C4-2B (cell line): ENCODE data around the gene SPRR2D.

Experiments used
- H3K27ac ChIP-seq: fragments of 450-650 bp; 2 replicates; pipeline ENCODE4 v1.5.1; 2017
- ZFX ChIP-seq: fragments of 450-650 bp; IDR thresholded peaks from 2 replicates; pipeline ENCODE4 v1.6.1; 2017
- TF ChIP-seq, protein P1 (sequence below): fragments of 450-650 bp; conservative IDR thresholded peaks from 2 replicates; pipeline ENCODE4 v1.5.1; 2017; ENCODE audit warnings: mild to moderate bottlenecking

The SPRR2D gene

DNA sequence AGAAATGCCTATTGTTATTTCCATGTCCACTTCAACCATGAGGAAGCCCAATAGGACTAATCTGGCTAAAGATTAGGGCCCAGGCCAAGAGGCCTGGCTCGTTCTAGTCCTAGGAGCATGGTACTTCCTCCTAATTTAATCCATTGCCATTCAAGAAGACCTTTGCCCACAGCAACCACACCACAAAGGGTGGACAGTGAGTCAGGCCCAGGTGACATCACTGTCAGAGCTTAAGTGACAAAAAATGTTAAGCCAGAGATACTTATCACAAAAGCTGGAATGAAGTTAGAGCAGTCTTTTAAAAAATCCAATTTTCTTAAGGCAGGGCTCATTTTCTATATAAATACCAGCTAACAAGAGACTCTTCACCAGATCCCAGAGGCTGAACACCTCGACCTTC, 39.5 kb downstream of the SPRR2D start, which contains the start of gene SPRR3:
TSS of gene SPRR3 (plus strand) at position 368 of the 400 bp plus-strand sequence. CDS start 1,272 bp downstream, outside the sequence.
- TF ChIP-seq ZFX: no peak
- no peak within 1 kb of the TSS for H3K27ac ChIP-seq

DNA sequence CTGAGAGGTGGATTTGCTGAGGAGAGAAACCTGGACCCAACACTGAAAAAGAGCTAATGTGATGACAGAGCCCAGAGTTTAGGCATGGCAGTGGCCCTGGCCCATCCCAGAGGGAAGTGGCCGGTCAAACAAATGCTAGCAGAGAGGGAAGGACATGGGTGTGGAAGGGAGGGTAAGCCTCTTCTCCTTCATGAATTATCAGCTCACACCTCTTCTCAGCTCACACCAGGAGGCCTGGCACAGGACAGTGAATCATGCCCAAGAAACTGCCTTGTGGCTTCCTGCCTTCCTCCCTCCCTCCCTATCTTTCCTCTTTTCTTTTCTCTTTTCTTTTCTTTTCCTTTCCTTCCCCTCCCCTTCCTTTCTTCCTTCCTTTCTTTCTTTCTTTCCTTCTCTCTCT, 40.6 kb downstream of the SPRR2D start:
- no peak for TF ChIP-seq ZFX
- TF ChIP-seq, protein P1, sequence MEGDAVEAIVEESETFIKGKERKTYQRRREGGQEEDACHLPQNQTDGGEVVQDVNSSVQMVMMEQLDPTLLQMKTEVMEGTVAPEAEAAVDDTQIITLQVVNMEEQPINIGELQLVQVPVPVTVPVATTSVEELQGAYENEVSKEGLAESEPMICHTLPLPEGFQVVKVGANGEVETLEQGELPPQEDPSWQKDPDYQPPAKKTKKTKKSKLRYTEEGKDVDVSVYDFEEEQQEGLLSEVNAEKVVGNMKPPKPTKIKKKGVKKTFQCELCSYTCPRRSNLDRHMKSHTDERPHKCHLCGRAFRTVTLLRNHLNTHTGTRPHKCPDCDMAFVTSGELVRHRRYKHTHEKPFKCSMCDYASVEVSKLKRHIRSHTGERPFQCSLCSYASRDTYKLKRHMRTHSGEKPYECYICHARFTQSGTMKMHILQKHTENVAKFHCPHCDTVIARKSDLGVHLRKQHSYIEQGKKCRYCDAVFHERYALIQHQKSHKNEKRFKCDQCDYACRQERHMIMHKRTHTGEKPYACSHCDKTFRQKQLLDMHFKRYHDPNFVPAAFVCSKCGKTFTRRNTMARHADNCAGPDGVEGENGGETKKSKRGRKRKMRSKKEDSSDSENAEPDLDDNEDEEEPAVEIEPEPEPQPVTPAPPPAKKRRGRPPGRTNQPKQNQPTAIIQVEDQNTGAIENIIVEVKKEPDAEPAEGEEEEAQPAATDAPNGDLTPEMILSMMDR: no peak
- no peak overlapping the region for H3K27ac ChIP-seq

DNA sequence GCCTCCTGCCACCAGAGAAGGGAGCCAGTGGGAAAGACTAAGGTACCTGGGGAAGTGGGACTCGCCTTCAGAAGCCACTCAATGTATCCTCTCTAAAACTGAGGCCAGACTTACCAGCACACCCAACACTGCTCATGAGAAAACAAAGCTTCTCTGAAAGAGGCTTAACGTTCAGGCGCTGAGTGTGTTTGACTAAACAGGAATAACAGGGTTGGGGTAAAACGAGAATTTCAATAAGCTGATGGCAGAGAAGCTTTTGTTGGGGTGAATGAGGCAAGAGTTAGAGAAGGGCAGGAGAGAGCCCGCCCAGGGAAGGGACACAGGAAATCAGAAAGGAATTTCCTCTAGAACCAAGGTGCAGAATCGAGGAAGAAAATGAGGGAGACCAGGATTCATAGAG, 41.1 kb downstream of the SPRR2D start:
- no peak overlapping the region for H3K27ac ChIP-seq
- TF ChIP-seq ZFX: no peak
- TF ChIP-seq, protein P1: no peak

DNA sequence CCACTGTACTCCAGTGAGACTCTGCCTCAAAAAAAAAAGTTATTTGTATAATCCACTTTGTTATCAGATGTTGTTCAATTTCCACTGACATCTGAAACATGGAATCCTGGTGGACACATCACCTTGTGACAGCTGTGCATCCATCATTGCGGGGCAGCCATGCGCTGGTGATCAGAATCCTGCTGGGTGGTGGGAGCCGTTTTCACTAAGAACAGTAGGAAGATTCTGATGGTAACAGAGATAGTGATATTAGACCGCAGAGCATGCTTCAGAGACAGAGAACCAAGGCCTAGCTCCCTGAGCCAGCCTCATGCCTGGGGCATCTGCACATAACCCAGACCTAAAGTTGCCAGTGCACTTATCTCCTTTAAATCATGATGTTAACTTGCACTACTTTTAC, 42.4 kb downstream of the SPRR2D start:
- H3K27ac ChIP-seq: peak overlapping the region; percentile 24
- no peak for TF ChIP-seq ZFX
- TF ChIP-seq, protein P1: no peak

DNA sequence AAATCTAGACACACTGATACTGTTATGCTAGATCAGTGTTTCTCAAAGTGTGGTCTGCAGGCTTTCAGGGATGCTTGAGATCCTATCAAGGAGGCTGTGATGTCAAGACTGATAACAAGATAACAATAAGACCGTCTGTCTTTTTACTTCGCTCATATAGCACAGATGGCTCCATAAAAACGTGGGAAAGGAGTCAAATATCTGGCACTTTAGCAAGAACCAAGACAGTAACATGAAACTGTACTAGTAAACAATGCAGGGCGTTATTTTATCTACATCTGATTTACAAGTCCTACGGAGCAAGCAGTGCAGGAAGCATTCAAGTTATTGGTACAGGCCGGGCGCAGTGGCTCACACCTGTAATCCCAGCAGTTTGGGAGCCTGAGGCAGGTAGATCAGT, 43.0 kb downstream of the SPRR2D start:
- H3K27ac ChIP-seq: peak overlapping the region; percentile 24
- no peak for TF ChIP-seq ZFX
- TF ChIP-seq, protein P1: no peak

DNA sequence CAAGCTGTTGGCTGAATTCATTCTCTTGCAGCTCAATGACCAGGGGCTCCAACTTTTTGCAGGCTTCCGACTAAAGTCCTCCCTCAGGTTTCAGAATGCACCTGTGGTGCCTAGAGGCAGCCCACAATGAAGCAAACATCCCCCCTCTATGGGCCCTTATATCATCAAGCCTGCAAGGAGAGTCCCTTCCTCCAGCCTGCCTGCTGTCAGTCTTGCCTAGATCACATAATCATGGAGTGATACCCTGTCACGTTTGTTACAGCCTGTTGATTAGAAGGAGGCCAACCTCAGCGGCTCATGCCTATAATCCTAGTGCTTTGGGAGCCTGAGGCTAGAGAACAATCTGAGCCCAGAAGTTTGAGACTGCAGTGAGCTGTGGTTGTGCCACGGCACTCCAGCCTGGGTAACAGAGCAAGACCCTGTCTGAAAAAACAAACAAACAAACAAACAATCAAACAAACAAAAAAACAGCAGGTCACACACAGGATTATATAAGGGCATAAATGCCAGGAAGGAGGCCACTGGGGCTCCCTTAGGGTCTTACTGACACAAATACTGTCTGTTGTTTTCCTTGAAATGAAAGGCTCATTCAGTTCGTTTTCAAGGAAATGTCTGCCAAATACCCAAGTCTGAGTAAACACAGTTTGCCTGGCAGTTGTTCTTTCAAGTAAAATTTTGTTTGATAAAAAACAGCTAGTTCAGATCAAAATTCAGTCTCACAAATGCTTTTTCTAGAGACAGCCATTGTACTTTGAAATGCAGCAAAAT, 44.1 kb downstream of the SPRR2D start:
- TF ChIP-seq ZFX: no peak
- TF ChIP-seq, protein P1: no peak
- H3K27ac ChIP-seq: peak overlapping the region; percentile 13; the same call in 1 of the 2 replicates

DNA sequence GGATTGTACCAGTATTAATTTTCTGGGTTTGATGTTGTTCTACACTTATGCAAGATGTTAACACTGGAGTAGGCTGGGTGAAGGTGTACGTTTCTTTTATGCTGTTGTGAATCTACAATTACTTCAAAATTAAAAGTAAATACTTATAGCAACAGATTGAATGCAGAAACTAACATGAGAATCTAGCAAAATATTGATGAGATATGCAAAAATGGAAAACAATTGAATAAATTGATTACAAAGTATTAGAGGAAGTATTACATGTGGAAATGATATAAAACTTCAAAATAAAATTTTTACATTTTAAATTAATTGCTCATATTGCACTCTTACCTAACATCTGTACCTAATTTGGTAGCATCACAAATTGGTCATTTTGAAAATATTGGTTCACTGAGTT, 45.1 kb downstream of the SPRR2D start:
- H3K27ac ChIP-seq: no peak overlapping the region
- no peak for TF ChIP-seq ZFX
- TF ChIP-seq, protein P1: no peak

DNA sequence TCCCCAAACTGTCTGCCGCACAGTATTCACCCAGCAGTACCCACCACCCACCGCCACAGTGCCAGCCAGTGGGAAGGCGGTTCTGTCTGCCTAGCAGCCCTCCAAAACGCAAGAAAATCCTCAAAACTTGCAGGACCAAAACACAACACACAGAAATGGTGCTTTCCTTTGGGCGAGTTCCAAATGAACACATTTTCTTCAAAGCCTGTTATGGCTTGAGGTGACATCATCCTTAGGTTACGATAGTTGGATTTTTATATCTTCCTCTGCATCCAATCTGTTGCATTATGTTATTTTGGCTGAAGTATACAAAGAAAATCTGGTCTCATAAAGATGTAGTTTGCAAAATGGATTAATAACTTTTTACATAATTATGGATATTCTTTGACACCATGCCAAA, 47.7 kb downstream of the SPRR2D start:
- TF ChIP-seq, protein P1: no peak
- TF ChIP-seq ZFX: no peak
- no peak overlapping the region for H3K27ac ChIP-seq
